HG02623 (cell line): ENCODE data around the gene RGP1.

Experiments
- ATAC-seq: cut with Tn5 transposase; IDR thresholded peaks from one replicate; pipeline ENCODE4 v1.9.1; 2021; ENCODE audit warnings: moderate library complexity; ENCODE audit not compliant: unreplicated experiment

The RGP1 gene

DNA sequence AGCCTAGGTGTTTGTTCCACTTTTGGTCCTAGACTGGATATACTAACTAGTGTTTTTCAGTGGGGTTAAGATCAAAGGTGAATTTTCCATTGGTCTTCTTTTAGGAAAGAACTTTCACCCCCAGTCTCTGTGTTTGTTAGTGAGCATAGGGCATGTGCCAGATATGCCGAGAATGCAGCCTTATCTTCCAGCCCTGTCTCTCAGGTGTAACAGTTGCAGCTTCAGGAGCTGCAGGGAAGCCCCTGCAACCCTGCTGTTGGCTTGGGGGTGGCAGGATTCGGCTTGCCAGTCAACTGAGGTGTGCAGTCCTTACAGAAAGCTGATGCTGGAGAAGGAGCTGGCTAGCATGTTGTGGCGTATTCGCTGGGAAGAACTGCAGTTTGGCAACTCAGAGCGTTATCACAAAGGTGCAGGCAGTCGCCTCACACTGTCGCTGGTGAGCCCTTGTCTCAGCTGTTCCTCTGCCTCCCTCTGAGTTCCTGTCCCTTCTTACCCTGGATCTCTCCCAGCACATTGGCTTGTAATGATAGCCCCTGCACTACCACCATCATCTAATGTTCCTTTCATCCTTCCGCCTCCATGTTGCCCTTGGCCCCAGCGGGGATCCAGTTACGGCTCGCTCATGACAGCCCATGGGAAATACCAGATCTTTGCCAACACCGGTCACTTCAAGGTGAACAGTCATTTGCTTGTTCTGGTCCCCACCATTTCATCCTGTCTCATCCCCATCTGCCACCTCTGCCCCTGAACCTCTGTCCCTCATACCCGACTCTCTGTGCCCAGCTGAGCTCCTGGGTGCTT lies 52.4 kb downstream of the RGP1 start:
- no peak for ATAC-seq

DNA sequence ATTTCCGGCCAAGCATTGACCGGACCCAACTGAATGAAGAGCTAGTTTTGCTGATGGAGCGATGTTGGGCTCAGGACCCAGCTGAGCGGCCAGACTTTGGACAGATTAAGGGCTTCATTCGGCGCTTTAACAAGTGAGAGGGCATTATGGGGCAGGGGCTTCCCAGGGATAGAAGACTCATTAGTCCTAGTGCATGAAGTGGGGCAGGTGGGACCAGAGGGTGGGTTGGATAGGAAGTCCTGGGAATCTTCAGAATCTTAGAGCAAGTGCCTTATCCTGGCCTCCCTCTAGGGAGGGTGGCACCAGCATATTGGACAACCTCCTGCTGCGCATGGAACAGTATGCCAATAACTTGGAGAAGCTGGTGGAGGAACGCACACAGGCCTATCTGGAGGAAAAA lies 57.0 kb downstream of the RGP1 start:
- no peak for ATAC-seq
